HCT116 (cell line): Measurements from ENCODE around the gene CAPZB. TPM values are rescaled to one million over a fixed set of nuclear protein-coding genes. Genes with fewer than 3 reads are reported as not detected.

Experiments used
- ATAC-seq: fragments of 200-7000 bp; cut with Tn5 transposase; 2 replicates; pipeline ENCODE4 v1.9.1; 2020; ENCODE audit warnings: mild to moderate bottlenecking, moderate library complexity
- BruUV-seq: library from RNA; stranded (reverse); fragments of 400-500 nt; replicated peaks from 2 replicates; lab custom pipeline; 2021; lab: Mats Ljungman, UMichigan
- CTCF ChIA-PET: fragments of 300-600 bp; sonication (Branson Sonifier 250); formaldehyde crosslinking; loops from one replicate; lab custom pipeline; 2021; ENCODE audit warnings: antibody characterized with exemption; lab: Charles Lee
- POLR2A ChIA-PET: fragments of 300-600, 350-600 bp; sonication (Branson Sonifier 250); formaldehyde crosslinking; loops from one replicate; lab custom pipeline; 2021; ENCODE audit warnings: antibody characterized with exemption; lab: Charles Lee
- RAD21 ChIA-PET, 2 experiments: fragments of 300-600 bp; sonication (Branson Sonifier 250); formaldehyde crosslinking; loops; one replicate each; lab custom pipeline; 2023; ENCODE audit warnings: low total read pairs in 2 of 2; ENCODE audit not compliant: uncharacterized antibody in 2 of 2, unreplicated experiment in 2 of 2, low non-redundant PET in 1 of 2; lab: Charles Lee
- DNase-seq: peaks from one replicate; pipeline ENCODE4 v3.0.0-alpha.2; 2010; ENCODE audit warnings: low read depth, low spot score
- H2AFZ ChIP-seq: fragments of 200-600 bp; shearing (Covaris generic), sonication (generic); 2 replicates; pipeline ENCODE4 v1.6.1; 2017; ENCODE audit warnings: low read depth, mixed run types, mixed read lengths, antibody characterized with exemption, low read length; ENCODE audit not compliant: poor library complexity, severe bottlenecking
- H3K27ac ChIP-seq: 2 replicates; pipeline ENCODE4 v1.5.1; 2012; ENCODE audit warnings: low read depth, low read length
- H3K27me3 ChIP-seq: fragments of 200-600 bp; sonication (generic); 2 replicates; pipeline ENCODE4 v1.6.1; 2016; ENCODE audit warnings: mixed run types, low read length, mixed read lengths; ENCODE audit not compliant: insufficient read depth
- H3K36me3 ChIP-seq, 2 experiments: fragments of 200-500 bp in 1 of 2; fragments of 200-600 bp in 1 of 2; sonication (Bioruptor generic) in 1 of 2; sonication (generic) in 1 of 2; 2 replicates each; pipeline versions ENCODE4 v1.5.1 to v1.6.1; 2014 to 2016; ENCODE audit warnings: low read length in 2 of 2, inconsistent platforms in 1 of 2, mixed read lengths in 1 of 2, mixed run types in 1 of 2; ENCODE audit not compliant: insufficient read depth in 2 of 2, control insufficient read depth in 1 of 2
- H3K4me1 ChIP-seq, 2 experiments: fragments of 200-600 bp in 1 of 2; sonication (generic) in 1 of 2; 2 replicates each; pipeline versions ENCODE4 v1.5.1 to v1.6.1; 2012 to 2017; ENCODE audit warnings: low read length in 2 of 2, inconsistent platforms in 1 of 2, mild to moderate bottlenecking in 1 of 2, mixed read lengths in 1 of 2, mixed run types in 1 of 2, moderate library complexity in 1 of 2; ENCODE audit not compliant: insufficient read depth in 2 of 2, control insufficient read depth in 1 of 2
- H3K4me2 ChIP-seq: fragments of 200-600 bp; sonication (generic); 2 replicates; pipeline ENCODE4 v1.6.1; 2017; ENCODE audit warnings: mixed run types, low read length, mixed read lengths
- H3K4me3 ChIP-seq, 2 experiments: fragments of 200-600 bp in 1 of 2; sonication (generic) in 1 of 2; replicated peaks in 1 of 2; 2 replicates each; pipeline ENCODE4 v1.5.1; 2011 to 2016; ENCODE audit warnings: low read length in 2 of 2, control low read depth in 1 of 2, low read depth in 1 of 2, mild to moderate bottlenecking in 1 of 2, mixed read lengths in 1 of 2, mixed run types in 1 of 2
- H3K79me2 ChIP-seq: fragments of 200-600 bp; sonication (generic); 2 replicates; pipeline ENCODE4 v1.6.1; 2017; ENCODE audit warnings: mild to moderate bottlenecking, mixed run types, low read length, moderate library complexity, mixed read lengths; ENCODE audit not compliant: insufficient read depth
- H3K9ac ChIP-seq: fragments of 200-600 bp; sonication (generic); 2 replicates; pipeline ENCODE4 v1.6.1; 2016; ENCODE audit warnings: low read length, mixed read lengths
- H3K9me2 ChIP-seq: fragments of 200-600 bp; sonication (generic), shearing (Covaris generic); 2 replicates; pipeline ENCODE4 v1.6.1; 2017; ENCODE audit warnings: mixed run types, mild to moderate bottlenecking, moderate library complexity; ENCODE audit not compliant: insufficient read depth
- H3K9me3 ChIP-seq, 2 experiments: fragments of 200-500 bp in 1 of 2; fragments of 200-600 bp in 1 of 2; sonication (Bioruptor generic) in 1 of 2; sonication (generic) in 1 of 2; 2 replicates each; pipeline ENCODE4 v1.6.1; 2014 to 2017; ENCODE audit warnings: low read length in 2 of 2, mixed read lengths in 2 of 2, inconsistent platforms in 1 of 2, low read depth in 1 of 2, mild to moderate bottlenecking in 1 of 2, mixed run types in 1 of 2, moderate library complexity in 1 of 2; ENCODE audit not compliant: control insufficient read depth in 1 of 2, insufficient read depth in 1 of 2
- H4K20me1 ChIP-seq: fragments of 200-600 bp; sonication (generic), shearing (Covaris generic); 2 replicates; pipeline ENCODE4 v1.6.1; 2017; ENCODE audit warnings: mixed run types, mild to moderate bottlenecking, moderate library complexity; ENCODE audit not compliant: insufficient read depth
- CEBPB ChIP-seq: IDR thresholded peaks from 2 replicates; pipeline ENCODE4 v1.6.1; 2012; ENCODE audit warnings: low read depth
- EGR1 ChIP-seq: IDR thresholded peaks from 2 replicates; pipeline ENCODE4 v1.6.1; 2012; ENCODE audit warnings: low read depth
- ELF1 ChIP-seq: IDR thresholded peaks from 2 replicates; pipeline ENCODE4 v1.6.1; 2012; ENCODE audit warnings: low read depth, borderline replicate concordance
- EZH2phosphoT487 ChIP-seq: fragments of 200-600 bp; IDR thresholded peaks from 2 replicates; pipeline ENCODE4 v1.6.1; 2018; ENCODE audit warnings: antibody characterized with exemption, borderline replicate concordance
- FOSL1 ChIP-seq: IDR thresholded peaks from 2 replicates; pipeline ENCODE4 v1.6.1; 2012; ENCODE audit warnings: low read depth
- JUND ChIP-seq: IDR thresholded peaks from 2 replicates; pipeline ENCODE4 v1.6.1; 2012
- POLR2A ChIP-seq: IDR thresholded peaks from 2 replicates; pipeline ENCODE4 v1.7.0; 2011; ENCODE audit warnings: borderline replicate concordance; ENCODE audit not compliant: insufficient read depth, insufficient read length; ENCODE audit errors: extremely low read depth
- POLR2AphosphoS5 ChIP-seq: IDR thresholded peaks from 2 replicates; pipeline ENCODE4 v1.6.1; 2011; ENCODE audit warnings: mild to moderate bottlenecking, low read depth, low read length, moderate library complexity
- RAD21 ChIP-seq: IDR thresholded peaks from 2 replicates; pipeline ENCODE4 v1.6.1; 2012; ENCODE audit warnings: low read depth, mild to moderate bottlenecking
- SIN3A ChIP-seq: IDR thresholded peaks from 2 replicates; pipeline ENCODE4 v1.6.1; 2012; ENCODE audit warnings: low read depth
- SP1 ChIP-seq: IDR thresholded peaks from 2 replicates; pipeline ENCODE4 v1.6.1; 2012; ENCODE audit warnings: low read depth
- SRF ChIP-seq: IDR thresholded peaks from 2 replicates; pipeline ENCODE4 v1.6.1; 2012; ENCODE audit warnings: low read depth
- ZFX ChIP-seq: fragments of 450-650 bp; IDR thresholded peaks from 2 replicates; pipeline ENCODE4 v1.6.1; 2017
- ZNF274 ChIP-seq: fragments of 200-500 bp; sonication (Bioruptor generic); IDR thresholded peaks from 2 replicates; pipeline ENCODE4 v1.6.1; 2014; ENCODE audit warnings: mild to moderate bottlenecking, low read depth, low read length, inconsistent platforms
- intact Hi-C: fragments of 100-400 bp; cut with micrococcal nuclease; formaldehyde crosslinking; loops from 2 replicates; pipeline ENCODE4 v1.10.0; 2022
- total RNA-seq: library from RNA; stranded (reverse); gene quantifications from one replicate; pipeline ENCODE4 v1.2.1, GENCODE V29; 2021; ENCODE audit not compliant: unreplicated experiment
- TF ChIP-seq, protein P1 (sequence below): IDR thresholded peaks from 2 replicates; pipeline ENCODE4 v1.6.1; 2012; ENCODE audit warnings: low read depth
- TF ChIP-seq, protein P2 (sequence below): IDR thresholded peaks from 2 replicates; pipeline ENCODE4 v1.6.1; 2012
- TF ChIP-seq, protein P3 (sequence below), 3 experiments: fragments of 200-600 bp in 1 of 3; sonication (generic) in 1 of 3; IDR thresholded peaks in 2 of 3; conservative IDR thresholded peaks in 1 of 3; 2 replicates each; pipeline ENCODE4 v1.5.1; 2012 to 2017; ENCODE audit warnings: low read depth in 2 of 3, low read length in 2 of 3, antibody characterized with exemption in 1 of 3, borderline replicate concordance in 1 of 3, control low read depth in 1 of 3, mild to moderate bottlenecking in 1 of 3, mixed read lengths in 1 of 3, mixed run types in 1 of 3, moderate library complexity in 1 of 3; ENCODE audit not compliant: insufficient read depth in 1 of 3

CAPZB gene
- total RNA-seq, 1 experiment from 2014 or later, result 203 TPM

DNA sequence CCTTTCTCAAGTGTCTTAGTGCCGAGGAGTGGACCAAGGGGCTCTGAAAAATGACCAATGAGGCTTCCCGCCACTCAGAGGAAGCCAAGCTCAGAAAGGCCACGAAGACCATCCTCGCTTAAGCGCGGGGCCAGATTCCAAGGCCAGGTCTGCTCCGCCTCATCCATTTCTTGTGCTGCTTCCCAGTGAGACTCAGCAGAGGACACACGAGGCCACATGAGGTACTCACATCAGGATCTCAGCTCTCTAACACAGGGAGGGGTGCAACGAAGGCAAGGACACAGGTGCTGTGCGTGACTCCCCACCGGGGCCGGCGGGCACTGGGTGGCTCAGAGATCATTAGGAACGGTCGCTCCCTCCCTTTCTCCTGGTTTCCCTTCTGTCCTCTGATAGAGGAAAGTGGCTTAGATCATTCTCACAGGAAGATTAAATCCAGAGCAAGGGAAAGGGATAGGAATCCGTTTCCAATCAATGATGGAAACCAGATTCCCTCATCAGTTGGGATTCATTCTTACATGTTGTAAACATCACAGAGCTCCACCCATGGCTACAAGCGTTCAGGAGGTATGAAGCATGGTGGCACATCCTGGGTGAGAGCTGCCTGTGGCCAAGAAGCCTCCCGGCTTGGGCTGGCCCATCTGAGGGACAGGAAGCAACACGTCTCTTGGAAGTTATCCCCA, 46.7 kb downstream of the CAPZB start:
- intact Hi-C loops, result loop anchor here (5.0 kb wide), 1 partner anchor 214 kb away; no protein-coding TSS in a partner anchor
- H3K9me3 ChIP-seq, result no peaks in the 10 kb centered on the region
- no peaks in the 10 kb centered on the region for H3K27me3 ChIP-seq
- H3K9me2 ChIP-seq, result no peaks in the 10 kb centered on the region
- no peak overlapping the region for H3K27ac ChIP-seq
- H4K20me1 ChIP-seq, result peaks cover 14% of the 10 kb centered on the region; the same call in 1 of the 2 replicates
- no peak overlapping the region for H3K4me3 ChIP-seq
- DNase-seq, result no peak
- ATAC-seq, result no peak
- H3K79me2 ChIP-seq, result peaks cover 95% of the 10 kb centered on the region
- BruUV-seq, result no TSS peak
- peaks cover 15 to 35% of the 10 kb centered on the region in 2 experiments for H3K4me1 ChIP-seq
- ChIA-PET CTCF (no interaction called here), POLR2A (no interaction called here), RAD21 (no interaction called here)
- no peak overlapping the region for H2AFZ ChIP-seq
- no peak overlapping the region for H3K4me2 ChIP-seq
- TF ChIP-seq RAD21 (no peak), FOSL1 (no peak), SRF (no peak), SIN3A (no peak), ZNF274 (no peak), POLR2A (no peak), JUND (no peak), ZFX (no peak), SP1 (no peak), POLR2AphosphoS5 (no peak), CEBPB (no peak), ELF1 (no peak), EGR1 (no peak), EZH2phosphoT487 (no peak)
- TF ChIP-seq, protein P1, sequence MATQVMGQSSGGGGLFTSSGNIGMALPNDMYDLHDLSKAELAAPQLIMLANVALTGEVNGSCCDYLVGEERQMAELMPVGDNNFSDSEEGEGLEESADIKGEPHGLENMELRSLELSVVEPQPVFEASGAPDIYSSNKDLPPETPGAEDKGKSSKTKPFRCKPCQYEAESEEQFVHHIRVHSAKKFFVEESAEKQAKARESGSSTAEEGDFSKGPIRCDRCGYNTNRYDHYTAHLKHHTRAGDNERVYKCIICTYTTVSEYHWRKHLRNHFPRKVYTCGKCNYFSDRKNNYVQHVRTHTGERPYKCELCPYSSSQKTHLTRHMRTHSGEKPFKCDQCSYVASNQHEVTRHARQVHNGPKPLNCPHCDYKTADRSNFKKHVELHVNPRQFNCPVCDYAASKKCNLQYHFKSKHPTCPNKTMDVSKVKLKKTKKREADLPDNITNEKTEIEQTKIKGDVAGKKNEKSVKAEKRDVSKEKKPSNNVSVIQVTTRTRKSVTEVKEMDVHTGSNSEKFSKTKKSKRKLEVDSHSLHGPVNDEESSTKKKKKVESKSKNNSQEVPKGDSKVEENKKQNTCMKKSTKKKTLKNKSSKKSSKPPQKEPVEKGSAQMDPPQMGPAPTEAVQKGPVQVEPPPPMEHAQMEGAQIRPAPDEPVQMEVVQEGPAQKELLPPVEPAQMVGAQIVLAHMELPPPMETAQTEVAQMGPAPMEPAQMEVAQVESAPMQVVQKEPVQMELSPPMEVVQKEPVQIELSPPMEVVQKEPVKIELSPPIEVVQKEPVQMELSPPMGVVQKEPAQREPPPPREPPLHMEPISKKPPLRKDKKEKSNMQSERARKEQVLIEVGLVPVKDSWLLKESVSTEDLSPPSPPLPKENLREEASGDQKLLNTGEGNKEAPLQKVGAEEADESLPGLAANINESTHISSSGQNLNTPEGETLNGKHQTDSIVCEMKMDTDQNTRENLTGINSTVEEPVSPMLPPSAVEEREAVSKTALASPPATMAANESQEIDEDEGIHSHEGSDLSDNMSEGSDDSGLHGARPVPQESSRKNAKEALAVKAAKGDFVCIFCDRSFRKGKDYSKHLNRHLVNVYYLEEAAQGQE, result no peak
- TF ChIP-seq, protein P2, sequence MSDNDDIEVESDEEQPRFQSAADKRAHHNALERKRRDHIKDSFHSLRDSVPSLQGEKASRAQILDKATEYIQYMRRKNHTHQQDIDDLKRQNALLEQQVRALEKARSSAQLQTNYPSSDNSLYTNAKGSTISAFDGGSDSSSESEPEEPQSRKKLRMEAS, result no peak
- TF ChIP-seq, protein P3, sequence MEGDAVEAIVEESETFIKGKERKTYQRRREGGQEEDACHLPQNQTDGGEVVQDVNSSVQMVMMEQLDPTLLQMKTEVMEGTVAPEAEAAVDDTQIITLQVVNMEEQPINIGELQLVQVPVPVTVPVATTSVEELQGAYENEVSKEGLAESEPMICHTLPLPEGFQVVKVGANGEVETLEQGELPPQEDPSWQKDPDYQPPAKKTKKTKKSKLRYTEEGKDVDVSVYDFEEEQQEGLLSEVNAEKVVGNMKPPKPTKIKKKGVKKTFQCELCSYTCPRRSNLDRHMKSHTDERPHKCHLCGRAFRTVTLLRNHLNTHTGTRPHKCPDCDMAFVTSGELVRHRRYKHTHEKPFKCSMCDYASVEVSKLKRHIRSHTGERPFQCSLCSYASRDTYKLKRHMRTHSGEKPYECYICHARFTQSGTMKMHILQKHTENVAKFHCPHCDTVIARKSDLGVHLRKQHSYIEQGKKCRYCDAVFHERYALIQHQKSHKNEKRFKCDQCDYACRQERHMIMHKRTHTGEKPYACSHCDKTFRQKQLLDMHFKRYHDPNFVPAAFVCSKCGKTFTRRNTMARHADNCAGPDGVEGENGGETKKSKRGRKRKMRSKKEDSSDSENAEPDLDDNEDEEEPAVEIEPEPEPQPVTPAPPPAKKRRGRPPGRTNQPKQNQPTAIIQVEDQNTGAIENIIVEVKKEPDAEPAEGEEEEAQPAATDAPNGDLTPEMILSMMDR (IDR thresholded peaks at IDR 0.05 in 2 of 3, conservative IDR thresholded peaks at IDR 0.05 in 1 of 3; ENCODE audit: borderline replicate concordance in 1 of 3, insufficient read depth in 1 of 3, low read depth in 2 of 3, low read length in 2 of 3), result no peak
- H3K9ac ChIP-seq, result no peak overlapping the region
- 0 out of 4 replicates have a peak, but pooled peaks cover 0 to 5% of the 10 kb centered on the region in 2 experiments for H3K36me3 ChIP-seq
